ENCODE data around the gene ZNF24.
A peak's percentile ranks its signal among the peaks of the same experiment; 100 is the strongest.

Gene ZNF24

GRCh38 chr18:35290094-35290735, 54.0 kb downstream of the ZNF24 start, which contains the start of gene ZSCAN30:
Gene ZSCAN30, minus strand, starts transcription at chr18:35290229. Its CDS starts 25,877 bp downstream, at chr18:35264352.
- peak; percentile 96 for DNase-seq

DNA sequence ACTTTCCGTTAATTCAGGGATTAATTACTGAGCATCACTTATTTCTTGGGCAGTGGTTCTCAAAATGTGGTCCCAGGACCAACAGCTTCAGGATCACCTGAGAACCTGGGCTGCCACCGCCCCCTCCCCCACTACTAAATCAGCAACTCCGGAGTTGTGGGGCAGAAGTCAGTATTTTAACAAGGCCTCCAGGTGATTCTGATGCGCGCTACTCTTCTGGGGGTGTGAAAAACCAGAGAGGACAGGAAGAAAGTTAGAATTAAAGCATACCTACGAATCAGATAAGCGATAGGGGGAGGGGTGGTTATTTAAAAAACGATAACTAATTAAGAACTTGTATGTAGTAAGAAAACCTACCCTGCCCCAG, 54.5 kb downstream of the ZNF24 start:
- peak; percentile 17 for DNase-seq

GRCh38 chr18:35289293-35289692, 54.9 kb downstream of the ZNF24 start:
- DNase-seq: no peak

DNA sequence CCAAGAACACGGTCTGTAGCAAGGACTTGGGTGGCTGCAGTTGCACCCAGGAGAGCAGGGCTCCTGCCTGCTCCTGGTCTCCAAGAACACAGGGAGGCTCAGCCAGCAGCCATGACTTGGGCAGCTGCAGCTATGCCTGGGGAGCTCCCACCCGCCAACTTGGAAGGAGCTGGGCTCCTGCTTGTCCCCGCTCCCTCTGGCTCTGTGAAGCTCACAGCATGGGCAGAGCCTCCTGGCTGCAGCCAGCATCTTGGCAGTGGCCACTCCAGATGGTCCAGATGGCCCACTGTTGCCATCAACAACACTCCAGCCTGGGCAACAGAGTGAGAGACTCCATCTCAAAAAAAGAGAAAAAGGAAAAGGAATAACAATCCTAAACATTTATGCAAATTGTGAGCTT, 59.4 kb downstream of the ZNF24 start:
- no peak for DNase-seq

GRCh38 chr18:35283923-35284794, 60.1 kb downstream of the ZNF24 start:
- DNase-seq: no peak

GRCh38 chr18:35282353-35282752, 61.9 kb downstream of the ZNF24 start:
- no peak for DNase-seq
